Measurements from ENCODE around the gene POLR2J2.
"Not testable (repeated sequence)": the region's sequence is repeated elsewhere in the genome, so short reads cannot be mapped to it uniquely, and the experiment has no call there.

The POLR2J2 gene

GRCh38 chr7:102667523-102667922 lies 3.9 kb downstream of the POLR2J2 start:
- not testable (repeated sequence) for DNase-seq

- not testable (repeated sequence) for DNase-seq
Measured at GRCh38 chr7:102666850-102667249, 4.6 kb downstream of the POLR2J2 start.

DNA sequence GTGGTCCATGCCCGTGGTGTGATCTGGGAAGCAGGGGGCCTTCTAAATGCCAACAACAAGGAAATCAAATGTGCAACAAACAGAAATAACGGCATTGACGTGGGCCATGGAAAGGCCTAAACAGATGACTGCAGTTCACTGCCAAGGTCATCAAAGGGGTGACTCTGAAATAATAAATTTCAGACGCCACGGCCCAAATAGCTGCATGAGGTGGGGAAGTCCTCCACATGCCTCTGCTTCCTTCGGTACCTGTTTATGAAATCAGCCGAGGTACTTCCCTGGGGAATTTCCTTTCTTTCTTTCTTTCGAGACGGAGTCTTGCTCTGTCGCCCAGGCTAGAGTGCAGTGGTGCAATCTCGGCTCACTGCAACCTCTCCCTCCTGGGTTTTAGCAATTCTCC lies 6.7 kb downstream of the POLR2J2 start:
- DNase-seq: not testable (repeated sequence)

DNA sequence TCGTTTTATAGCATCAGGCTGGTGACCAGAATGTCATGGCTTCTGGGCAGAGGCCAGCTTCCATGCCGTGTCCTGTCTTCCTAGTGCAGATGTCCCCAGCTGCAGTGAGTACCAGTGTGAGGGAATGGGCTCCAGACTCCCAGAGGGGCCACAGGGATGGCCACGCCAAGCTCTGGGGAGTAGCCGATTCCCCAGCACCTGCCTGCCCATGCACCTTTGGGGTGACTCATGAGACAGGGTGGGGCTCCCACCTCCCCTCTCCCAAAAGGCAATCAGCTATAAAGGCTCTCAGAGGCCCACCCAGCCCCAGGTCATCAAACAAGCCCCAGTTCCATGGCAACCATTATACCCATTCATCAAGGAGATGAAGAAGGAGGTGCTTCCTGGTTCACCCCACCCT lies 21.5 kb downstream of the POLR2J2 start, which contains the start of gene SPDYE2B:
Gene SPDYE2B (plus strand): TSS at position 396 of the 400 bp plus-strand sequence. CDS start 2,030 bp downstream, outside the sequence.
- not testable (repeated sequence) for DNase-seq

GRCh38 chr7:102647813-102648212 lies 23.6 kb downstream of the POLR2J2 start:
- not testable (repeated sequence) for DNase-seq

DNA sequence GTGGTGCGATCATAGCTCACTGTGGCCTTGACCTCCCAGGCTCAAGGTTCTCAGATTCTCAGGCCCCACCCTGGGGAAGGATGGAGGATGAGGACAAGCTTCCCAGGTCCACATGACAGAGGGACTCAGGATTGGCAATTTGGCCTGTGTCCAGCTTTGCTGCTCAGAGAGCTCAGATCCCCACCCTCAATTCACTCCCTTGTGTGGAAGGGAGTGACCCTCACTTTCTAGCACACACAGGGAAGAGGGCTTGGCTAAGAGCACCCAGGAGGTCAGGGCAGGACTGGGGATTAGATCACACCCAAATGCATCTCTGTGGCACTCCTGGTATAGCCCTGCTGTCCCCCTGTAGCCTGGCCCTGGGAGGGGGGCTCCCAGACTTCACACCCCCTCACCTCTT lies 28.1 kb downstream of the POLR2J2 start:
- DNase-seq: not testable (repeated sequence)

DNA sequence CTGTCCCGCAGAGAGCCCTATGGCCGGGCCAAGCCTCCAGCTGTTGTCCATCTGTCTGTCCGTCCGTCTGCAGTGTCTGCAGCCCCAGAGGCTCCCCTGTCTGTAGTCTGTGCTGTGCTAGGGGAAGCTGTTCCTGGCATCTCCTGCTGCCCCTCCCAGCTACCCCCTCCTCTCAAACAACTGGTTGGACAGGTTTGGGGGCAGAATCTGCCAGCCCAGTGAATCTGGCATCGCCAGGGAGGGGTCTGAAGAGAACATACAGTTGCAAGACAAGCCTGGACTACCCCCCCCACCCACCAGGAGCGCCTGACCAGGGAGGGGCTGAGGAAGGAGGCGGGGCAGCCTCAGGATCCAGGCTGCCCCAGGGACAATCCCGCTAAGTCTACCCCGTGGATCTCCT lies 28.8 kb downstream of the POLR2J2 start, which contains the start of gene UPK3BL1:
Gene UPK3BL1 (minus strand): TSS at position 101 of the 400 bp plus-strand sequence. CDS start 50 bp downstream, at position 51.
- DNase-seq: not testable (repeated sequence)

DNA sequence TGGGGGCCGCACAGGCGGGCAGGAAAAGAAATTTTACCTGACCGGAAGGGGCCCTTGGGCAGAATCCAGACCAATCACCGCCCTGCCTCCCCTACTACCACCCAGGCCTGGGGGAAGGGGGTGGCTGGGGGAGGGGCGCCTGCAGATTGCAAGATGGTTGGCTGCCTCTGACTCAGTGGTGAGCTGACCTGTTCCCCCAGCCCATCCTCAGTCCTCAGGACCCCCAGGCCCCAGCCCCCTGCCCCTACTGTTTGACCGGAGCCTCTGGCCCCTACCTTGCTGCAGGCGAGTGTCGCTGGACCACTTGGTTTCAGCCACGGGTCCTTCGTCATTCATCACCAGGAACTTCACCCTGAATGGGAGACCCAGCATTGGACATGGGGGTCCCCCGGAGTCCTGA lies 32.6 kb downstream of the POLR2J2 start:
- DNase-seq: not testable (repeated sequence)

- DNase-seq: not testable (repeated sequence)
Measured at GRCh38 chr7:102636956-102637355, 34.5 kb downstream of the POLR2J2 start.

GRCh38 chr7:102635354-102635753 lies 36.1 kb downstream of the POLR2J2 start:
- not testable (repeated sequence) for DNase-seq

- DNase-seq: not testable (repeated sequence)
Measured at GRCh38 chr7:102634299-102634698, 37.2 kb downstream of the POLR2J2 start.

GRCh38 chr7:102630622-102631021 lies 40.8 kb downstream of the POLR2J2 start:
- DNase-seq: not testable (repeated sequence)

DNA sequence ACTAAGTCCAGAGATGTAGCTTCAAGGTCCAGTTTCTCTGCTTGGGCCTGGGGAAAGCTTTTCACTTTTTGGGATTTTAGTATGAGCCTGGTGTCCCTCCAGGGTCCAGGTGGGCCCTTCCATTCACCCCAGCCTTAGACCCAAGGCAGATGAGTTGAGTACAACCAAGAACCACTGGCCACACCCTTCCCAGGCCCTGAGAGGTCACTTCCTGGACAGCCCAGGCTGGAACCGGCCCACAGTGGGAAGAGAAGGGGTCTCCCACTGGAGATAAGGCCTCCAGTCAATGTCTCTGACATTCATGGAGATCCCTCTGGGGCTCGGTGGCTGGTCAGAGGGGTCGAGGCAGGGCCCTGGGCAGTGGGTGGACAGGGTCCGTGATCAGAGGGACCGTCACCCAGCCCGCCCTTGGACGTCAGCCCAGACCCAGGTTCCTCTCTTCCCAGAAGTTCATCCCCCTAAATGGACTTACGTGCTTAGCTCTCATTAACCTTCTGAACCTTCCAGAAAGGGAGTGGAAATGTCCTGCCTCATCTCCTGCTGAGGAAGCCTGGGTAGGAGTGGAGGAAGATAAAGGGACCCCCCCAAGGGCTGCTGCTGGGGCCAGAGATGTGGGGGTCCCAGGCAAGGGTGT lies 44.1 kb downstream of the POLR2J2 start:
- not testable (repeated sequence) for DNase-seq

DNA sequence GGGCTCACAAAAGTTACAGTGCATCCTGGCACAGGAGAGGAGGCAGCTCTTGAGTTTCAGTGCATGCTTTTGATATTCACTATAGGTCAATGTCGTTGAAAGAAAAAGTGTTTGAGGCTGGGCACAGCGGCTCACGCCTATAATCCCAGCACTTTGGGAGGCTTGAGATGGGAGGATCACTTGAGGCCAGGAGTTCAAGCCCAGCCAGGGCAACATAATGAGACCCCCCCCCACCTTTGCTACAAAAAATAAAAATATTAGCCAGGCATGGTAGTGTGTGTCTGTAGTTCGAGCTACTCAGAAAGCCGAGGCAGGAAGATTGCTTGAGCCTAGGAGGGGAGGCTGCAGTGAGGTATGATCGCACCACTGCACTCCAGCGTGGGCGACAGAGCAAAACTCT lies 53.3 kb downstream of the POLR2J2 start:
- DNase-seq: not testable (repeated sequence)

DNA sequence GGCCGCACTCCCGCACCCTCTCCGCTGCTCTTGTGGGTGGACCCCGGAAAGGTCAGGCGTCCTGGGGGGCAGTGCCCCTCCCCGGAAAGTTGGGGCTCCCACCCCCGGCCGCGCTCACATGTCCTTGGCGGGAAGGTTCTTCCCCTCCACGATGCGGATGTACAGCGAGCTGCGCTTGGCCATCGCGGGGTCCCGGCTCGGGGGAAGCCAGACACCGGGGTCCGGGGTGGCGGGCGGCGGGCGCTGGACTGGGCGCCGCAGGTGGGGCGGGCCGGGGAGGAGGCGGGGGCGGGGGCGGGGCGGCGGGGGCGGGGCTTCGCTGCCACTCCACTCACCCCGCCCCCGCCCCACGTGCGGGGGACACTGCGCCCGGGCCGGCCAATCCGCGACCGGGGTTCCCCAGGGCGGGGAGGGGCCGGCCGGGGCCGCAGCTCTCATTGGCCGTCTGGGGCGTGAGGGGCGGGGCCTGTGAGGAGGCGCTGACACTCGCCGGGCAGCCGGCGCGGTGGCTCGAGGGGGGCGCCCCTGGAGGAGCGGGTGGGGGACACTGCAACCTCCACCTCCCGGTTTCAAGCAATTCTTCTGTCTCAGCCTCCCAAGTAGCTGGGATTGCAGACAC lies 54.8 kb downstream of the POLR2J2 start, which contains the start of gene RASA4:
Gene RASA4 (minus strand): TSS at position 250 of the 619 bp plus-strand sequence. CDS start 67 bp downstream, at position 183.
- DNase-seq: not testable (repeated sequence)
